Measurements from ENCODE around the gene WRNIP1. TPM values are rescaled to one million over a fixed set of nuclear protein-coding genes. Genes with fewer than 3 reads are reported as not detected.

Gene WRNIP1
- total RNA-seq, 1 experiment from 2014 or later: 78.8 TPM

- no peak for TF ChIP-seq SIN3A (IDR thresholded peaks at IDR 0.05; ENCODE audit: low read depth)
- TF ChIP-seq TCF7L2 (IDR thresholded peaks at IDR 0.05; ENCODE audit: borderline replicate concordance, extremely low read depth, insufficient read depth, insufficient read length): no peak
- TF ChIP-seq, protein P1, sequence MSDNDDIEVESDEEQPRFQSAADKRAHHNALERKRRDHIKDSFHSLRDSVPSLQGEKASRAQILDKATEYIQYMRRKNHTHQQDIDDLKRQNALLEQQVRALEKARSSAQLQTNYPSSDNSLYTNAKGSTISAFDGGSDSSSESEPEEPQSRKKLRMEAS (IDR thresholded peaks at IDR 0.05): no peak
Observed at GRCh38 chr6:2826131-2826530, 60.9 kb downstream of the WRNIP1 start (continued).

GRCh38 chr6:2827142-2827541 lies 61.9 kb downstream of the WRNIP1 start:
- no peak overlapping the region for H3K4me2 ChIP-seq (ENCODE audit: low read length)
- BruUV-seq (replicated peaks): no TSS peak
- no peaks in the 10 kb centered on the region for H4K20me1 ChIP-seq (ENCODE audit: insufficient read depth)
- RAD21 ChIA-PET (ENCODE audit: low non-redundant PET in 1 of 2, low total read pairs in 2 of 2, uncharacterized antibody in 2 of 2, unreplicated experiment in 2 of 2): no interaction called here
- DNase-seq (ENCODE audit: low read depth, low spot score): no peak
- no peak overlapping the region for H2AFZ ChIP-seq (ENCODE audit: low read depth, low read length, poor library complexity, severe bottlenecking)
- intact Hi-C loops (cut with micrococcal nuclease): no loop called here
- H3K4me3 ChIP-seq (replicated peaks in 1 of 2; ENCODE audit: low read depth in 1 of 2, low read length in 2 of 2): no peak overlapping the region
- no peaks in the 10 kb centered on the region for H3K9me2 ChIP-seq (ENCODE audit: insufficient read depth)
- no peak overlapping the region for H3K27ac ChIP-seq (ENCODE audit: low read depth, low read length)
- POLR2A ChIA-PET: interaction anchor here (0.9 kb wide), 1 partner anchor 15 kb away, joined by 5 read pairs; the partner anchor contains the start of gene SERPINB1
- no peaks in the 10 kb centered on the region for H3K79me2 ChIP-seq (ENCODE audit: insufficient read depth, low read length)
- TF ChIP-seq CBX3 (IDR thresholded peaks at IDR 0.05; ENCODE audit: low read depth) (no peak), TCF7L2 (IDR thresholded peaks at IDR 0.05; ENCODE audit: borderline replicate concordance, extremely low read depth, insufficient read depth, insufficient read length) (no peak), JUND (IDR thresholded peaks at IDR 0.05) (no peak), POLR2AphosphoS5 (IDR thresholded peaks at IDR 0.05; ENCODE audit: low read depth, low read length) (no peak), ATF3 (IDR thresholded peaks at IDR 0.05) (no peak), POLR2A (IDR thresholded peaks at IDR 0.05; ENCODE audit: borderline replicate concordance, extremely low read depth, insufficient read depth, insufficient read length) (no peak), ZNF274 (IDR thresholded peaks at IDR 0.05; ENCODE audit: low read depth, low read length) (no peak), ZFX (IDR thresholded peaks at IDR 0.05) (no peak), EZH2 (IDR thresholded peaks at IDR 0.05) (no peak), YY1 (IDR thresholded peaks at IDR 0.05; ENCODE audit: extremely low read depth, insufficient replicate concordance, low read depth, low read length) (no peak), SIN3A (IDR thresholded peaks at IDR 0.05; ENCODE audit: low read depth) (no peak)
- TF ChIP-seq, protein P2, sequence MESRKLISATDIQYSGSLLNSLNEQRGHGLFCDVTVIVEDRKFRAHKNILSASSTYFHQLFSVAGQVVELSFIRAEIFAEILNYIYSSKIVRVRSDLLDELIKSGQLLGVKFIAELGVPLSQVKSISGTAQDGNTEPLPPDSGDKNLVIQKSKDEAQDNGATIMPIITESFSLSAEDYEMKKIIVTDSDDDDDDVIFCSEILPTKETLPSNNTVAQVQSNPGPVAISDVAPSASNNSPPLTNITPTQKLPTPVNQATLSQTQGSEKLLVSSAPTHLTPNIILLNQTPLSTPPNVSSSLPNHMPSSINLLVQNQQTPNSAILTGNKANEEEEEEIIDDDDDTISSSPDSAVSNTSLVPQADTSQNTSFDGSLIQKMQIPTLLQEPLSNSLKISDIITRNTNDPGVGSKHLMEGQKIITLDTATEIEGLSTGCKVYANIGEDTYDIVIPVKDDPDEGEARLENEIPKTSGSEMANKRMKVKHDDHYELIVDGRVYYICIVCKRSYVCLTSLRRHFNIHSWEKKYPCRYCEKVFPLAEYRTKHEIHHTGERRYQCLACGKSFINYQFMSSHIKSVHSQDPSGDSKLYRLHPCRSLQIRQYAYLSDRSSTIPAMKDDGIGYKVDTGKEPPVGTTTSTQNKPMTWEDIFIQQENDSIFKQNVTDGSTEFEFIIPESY (IDR thresholded peaks at IDR 0.05; ENCODE audit: extremely low read depth, insufficient replicate concordance, low read length): no peak
- no peaks in the 10 kb centered on the region for H3K9me3 ChIP-seq (ENCODE audit: control insufficient read depth in 1 of 2, insufficient read depth in 1 of 2, low read depth in 1 of 2, low read length in 2 of 2)
- no peaks in the 10 kb centered on the region for H3K27me3 ChIP-seq (ENCODE audit: insufficient read depth, low read length)
- no peak for ATAC-seq
- no peak overlapping the region for H3K9ac ChIP-seq (ENCODE audit: low read length)
- no peaks in the 10 kb centered on the region for H3K36me3 ChIP-seq (ENCODE audit: control insufficient read depth in 1 of 2, insufficient read depth in 2 of 2, low read length in 2 of 2)
- CTCF ChIA-PET: no interaction called here
- no peaks in the 10 kb centered on the region for H3K4me1 ChIP-seq (ENCODE audit: control insufficient read depth in 1 of 2, insufficient read depth in 2 of 2, low read length in 2 of 2)

Data from HCT116 (cell line).